Stomach (tissue), 9 donors: Measurements from ENCODE around the gene DPP7. TPM values are rescaled to one million over a fixed set of nuclear protein-coding genes. Genes with fewer than 3 reads are reported as not detected.

ENCODE experiments used
- DNase-seq, 2 donors: peaks; one replicate each; pipeline versions ENCODE4 v3.0.0 to v3.0.0-alpha.2; 2013 to 2019
- H3K27ac ChIP-seq, 5 donors: fragments of 200-600 bp in 4 of 5; sonication (generic) in 4 of 5; one replicate each; pipeline ENCODE4 v1.5.1; 2013 to 2019; ENCODE audit warnings: mild to moderate bottlenecking in 1 of 5, moderate library complexity in 1 of 5
- H3K27me3 ChIP-seq, 3 donors: fragments of 200-600 bp; sonication (generic); one replicate each; pipeline ENCODE4 v1.5.1; 2017 to 2019; ENCODE audit warnings: mixed run types in 1 of 3
- H3K36me3 ChIP-seq, 4 donors: fragments of 200-600 bp; sonication (generic); 1 replicate in 3 of 4; 2 replicates in 1 of 4; pipeline ENCODE4 v1.5.1; 2016 to 2019
- H3K4me1 ChIP-seq, 4 donors: fragments of 200-600 bp; sonication (generic); one replicate each; pipeline ENCODE4 v1.5.1; 2016 to 2019
- H3K4me3 ChIP-seq, 4 donors: fragments of 200-600 bp; sonication (generic) in 3 of 4; one replicate each; pipeline ENCODE4 v1.5.1; 2016 to 2019; ENCODE audit warnings: mild to moderate bottlenecking in 1 of 4
- H3K9me3 ChIP-seq, 4 donors: fragments of 200-600 bp; sonication (generic); one replicate each; pipeline ENCODE4 v1.5.1; 2016 to 2019
- CTCF ChIP-seq, 7 experiments: fragments of 450-650 bp in 4 of 7; fragments of 200-600 bp in 3 of 7; sonication (generic) in 3 of 7; IDR thresholded peaks; one replicate each; pipeline ENCODE4 v1.5.1; 2016 to 2019; ENCODE audit warnings: antibody characterized with exemption in 7 of 7, control low read depth in 2 of 7, mild to moderate bottlenecking in 1 of 7
- EP300 ChIP-seq: sonication (generic); formaldehyde crosslinking; IDR thresholded peaks from one replicate; pipeline ENCODE4 v1.6.1; 2017; ENCODE audit warnings: antibody characterized with exemption
- POLR2A ChIP-seq, 4 donors: fragments of 450-650 bp; IDR thresholded peaks; one replicate each; pipeline ENCODE4 v1.6.1; 2016; ENCODE audit warnings: antibody characterized with exemption in 4 of 4, control low read depth in 2 of 4, mild to moderate bottlenecking in 1 of 4, moderate library complexity in 1 of 4
- POLR2AphosphoS5 ChIP-seq, 3 donors: sonication (generic); formaldehyde crosslinking; IDR thresholded peaks; one replicate each; pipeline ENCODE4 v1.6.1; 2016; ENCODE audit warnings: antibody characterized with exemption in 3 of 3
- WGBS, 5 donors: extraction: QIAGEN DNeasy Blood & Tissue Kit in 3 of 5; methylation state at CpG; one replicate each; pipeline versions ENCODE4 v1.1.5 to v1.1.7; 2013 to 2018; 5-methylcytosine and 5-hydroxymethylcytosine counted together
- intact Hi-C: fragments of 100-400 bp; cut with DNase I; formaldehyde crosslinking; loops from one replicate; pipeline ENCODE4 v1.15.1; 2023; ENCODE audit warnings: low total_unique reads
- polyA plus RNA-seq, 3 donors: library from polyadenylated mRNA; stranded (reverse); fragments of 200-250 nt; gene quantifications; one replicate each; pipeline ENCODE4 v1.2.3, GENCODE V29; 2013
- total RNA-seq, 5 donors: library from RNA; depleted of rRNA; stranded (reverse); fragments of >200 nt; gene quantifications; one replicate each; pipeline versions ENCODE4 v1.1.0 to v1.2.3, GENCODE V29; 2014 to 2016
- donor health status: healthy with polysubstance abuse.
- donor health status: Bipolar disorder and iron deficiency.
- donor health status: healthy.

DPP7 gene
- total and polyA plus RNA-seq, 8 donors: 25.9 to 346 (median 199) TPM

DNA sequence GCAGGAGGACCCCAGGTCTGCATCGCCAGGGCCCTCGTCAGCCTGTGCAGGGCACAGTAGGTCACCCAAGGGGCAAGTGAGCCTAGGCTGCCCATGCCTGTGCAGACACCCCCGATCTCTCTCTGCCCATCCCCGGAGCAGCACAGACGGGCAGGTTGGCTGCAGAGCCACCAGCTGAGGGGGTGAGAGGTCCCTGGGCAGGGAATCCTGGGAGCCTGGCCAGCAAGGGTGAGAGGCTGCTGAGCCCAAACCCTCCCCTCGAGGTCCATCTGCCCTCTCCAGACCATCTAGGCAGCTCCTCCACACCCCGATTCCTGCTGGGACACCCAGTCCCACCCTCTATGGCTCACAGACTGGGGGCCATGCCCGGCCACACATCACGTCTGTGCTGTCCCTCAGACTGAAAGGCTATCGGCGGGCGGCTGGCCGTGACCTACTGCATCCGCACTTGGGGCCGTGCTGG, 2.8 kb upstream of the DPP7 start:
- 69 to 79% (median 73%) methylated on average over 11 to 15 of the region's 15 CpGs for WGBS, 5 donors
- Histone ChIP-seq H3K36me3 (peaks cover 3 to 11% (median 10%) of the 10 kb centered on the region in 4 donors), H3K27ac (no peak overlapping the region), H3K9me3 (no peaks in the 10 kb centered on the region), H3K27me3 (peaks cover 0 to 28% (median 0%) of the 10 kb centered on the region in 3 donors), H3K4me3 (no peak overlapping the region), H3K4me1 (peaks cover 8 to 32% (median 28%) of the 10 kb centered on the region in 4 donors)
- no peak for TF ChIP-seq EP300
- TF ChIP-seq POLR2A (IDR thresholded peaks at IDR 0.05): no peak
- no peak for TF ChIP-seq POLR2AphosphoS5 (IDR thresholded peaks at IDR 0.05)
- no peak for TF ChIP-seq CTCF (IDR thresholded peaks at IDR 0.05)
- intact Hi-C loops: loop anchor here (5.0 to 10.0 kb wide), 2 partner anchors 68 to 110 kb away; partner anchors contain the start of genes ANAPC2, CYSRT1, RNF224 and SSNA1
- no peak for DNase-seq

- peaks cover 8 to 28% (median 24%) of the 10 kb centered on the region in 4 donors for H3K4me1 ChIP-seq
- H3K36me3 ChIP-seq: peaks cover 3 to 16% (median 15%) of the 10 kb centered on the region in 4 donors
- intact Hi-C loops: loop anchor here (5.0 to 10.0 kb wide), 2 partner anchors 68 to 111 kb away; partner anchors contain the start of genes ANAPC2, CYSRT1, RNF224 and SSNA1
- TF ChIP-seq POLR2A (IDR thresholded peaks at IDR 0.05): no peak
- no peak for TF ChIP-seq EP300
- TF ChIP-seq CTCF (IDR thresholded peaks at IDR 0.05): no peak
- TF ChIP-seq POLR2AphosphoS5 (IDR thresholded peaks at IDR 0.05): no peak
- no peak overlapping the region for H3K4me3 ChIP-seq
- H3K27ac ChIP-seq: no peak overlapping the region
- peak in 1 of 2 donors; percentile 43 for DNase-seq
- 28 to 51% (median 40%) methylated on average over 17 of the region's 17 CpGs for WGBS, 5 donors
- peaks cover 0 to 28% (median 0%) of the 10 kb centered on the region in 3 donors for H3K27me3 ChIP-seq
- H3K9me3 ChIP-seq: no peaks in the 10 kb centered on the region
Measured at GRCh38 chr9:137116728-137117127, 2.2 kb upstream of the DPP7 start.

GRCh38 chr9:137116027-137116507, 1.5 kb upstream of the DPP7 start:
- no peak for DNase-seq
- 40 to 66% (median 53%) methylated on average over 4 to 6 of the region's 6 CpGs for WGBS, 5 donors
- H3K27ac ChIP-seq: no peak overlapping the region

More at GRCh38 chr9:137116027-137116507, 1.5 kb upstream of the DPP7 start:
- intact Hi-C loops: loop anchor here (5.0 to 10.0 kb wide), 2 partner anchors 69 to 111 kb away; partner anchors contain the start of genes ANAPC2, CYSRT1, RNF224 and SSNA1
- Histone ChIP-seq H3K27me3 (peaks cover 0 to 28% (median 0%) of the 10 kb centered on the region in 3 donors), H3K4me3 (no peak overlapping the region), H3K4me1 (peaks cover 8 to 26% (median 22%) of the 10 kb centered on the region in 4 donors), H3K9me3 (no peaks in the 10 kb centered on the region), H3K36me3 (peaks cover 3 to 23% (median 21%) of the 10 kb centered on the region in 4 donors)
- no peak for TF ChIP-seq POLR2AphosphoS5 (IDR thresholded peaks at IDR 0.05)
- TF ChIP-seq CTCF (IDR thresholded peaks at IDR 0.05): no peak
- no peak for TF ChIP-seq POLR2A (IDR thresholded peaks at IDR 0.05)
- TF ChIP-seq EP300: no peak
